GM19099 (cell line): Measurements from ENCODE around the gene MAGEA11.

Experiments used
- POLR2A ChIP-seq: IDR thresholded peaks from 3 replicates; pipeline ENCODE4 v1.6.1; 2011; ENCODE audit warnings: low read depth; ENCODE audit not compliant: insufficient read length; ENCODE audit errors: extremely low read depth

Gene MAGEA11

GRCh38 chrX:149711545-149712236 lies at the start of gene MAGEA11:
TSS of gene MAGEA11 (plus strand) at chrX:149712060. CDS start at chrX:149713160, 1,100 bp downstream.
- TF ChIP-seq POLR2A: no peak

GRCh38 chrX:149681182-149681581 lies 30.7 kb upstream of the MAGEA11 start:
- no peak for TF ChIP-seq POLR2A

- TF ChIP-seq POLR2A: no peak
Measured at GRCh38 chrX:149682031-149682430, 29.8 kb upstream of the MAGEA11 start.

GRCh38 chrX:149682956-149683947 lies 28.6 kb upstream of the MAGEA11 start:
- TF ChIP-seq POLR2A: no peak

- no peak for TF ChIP-seq POLR2A
Measured at GRCh38 chrX:149683966-149684730, 27.7 kb upstream of the MAGEA11 start.

GRCh38 chrX:149687991-149688390 lies 23.9 kb upstream of the MAGEA11 start:
- TF ChIP-seq POLR2A: no peak

- no peak for TF ChIP-seq POLR2A
Measured at GRCh38 chrX:149688552-149688951, 23.3 kb upstream of the MAGEA11 start.

GRCh38 chrX:149691794-149692193 lies 20.1 kb upstream of the MAGEA11 start:
- TF ChIP-seq POLR2A: no peak

- no peak for TF ChIP-seq POLR2A
Measured at GRCh38 chrX:149699761-149700160, 12.1 kb upstream of the MAGEA11 start.

- no peak for TF ChIP-seq POLR2A
Measured at GRCh38 chrX:149704664-149705063, 7.2 kb upstream of the MAGEA11 start.

GRCh38 chrX:149707147-149707901 lies 4.5 kb upstream of the MAGEA11 start:
- TF ChIP-seq POLR2A: no peak

GRCh38 chrX:149712831-149713230 lies 971 bp downstream of the MAGEA11 start:
- TF ChIP-seq POLR2A: no peak

GRCh38 chrX:149713279-149714050 lies 1.6 kb downstream of the MAGEA11 start:
- TF ChIP-seq POLR2A: no peak

- TF ChIP-seq POLR2A: no peak
Measured at GRCh38 chrX:149715468-149715867, 3.6 kb downstream of the MAGEA11 start.
